ENCODE measurements around the gene SLX9. TPM values are rescaled to one million over a fixed set of nuclear protein-coding genes. Genes with fewer than 3 reads are reported as not detected.

The SLX9 gene
- total RNA-seq, 1 experiment from 2014 or later, result 74.3 TPM

- no peak overlapping the region for H2BK20ac ChIP-seq (ENCODE audit: low read depth, low read length, poor library complexity, severe bottlenecking)
- no peak overlapping the region for H3K56ac ChIP-seq (ENCODE audit: insufficient read length, low read depth, low read length)
- no peaks in the 10 kb centered on the region for H4K20me1 ChIP-seq (ENCODE audit: control insufficient read depth, insufficient read depth, insufficient read length)
- no peaks in the 10 kb centered on the region; the same call in 1 of the 2 replicates for H3K4me1 ChIP-seq (ENCODE audit: insufficient read depth, low read length)
- no CpG with 5 or more reads among the region's 8 CpGs for WGBS (ENCODE audit: extremely low coverage, insufficient read length, low lambda C conversion rate)
- H3K23ac ChIP-seq (ENCODE audit: insufficient read length, low read depth, low read length), result no peak overlapping the region
- H3T11ph ChIP-seq (ENCODE audit: low read length), result no peak overlapping the region
- H3K23me2 ChIP-seq (ENCODE audit: insufficient read length, low read depth, low read length, poor library complexity, severe bottlenecking), result no peaks in the 10 kb centered on the region
- no peak overlapping the region for H3K9ac ChIP-seq (ENCODE audit: extremely low read depth, insufficient read length, low read length)
- H3K4me3 Mint-ChIP-seq, result no peak overlapping the region
- no peak overlapping the region for H4K91ac ChIP-seq (ENCODE audit: insufficient read length, low read depth, low read length)
- TF ChIP-seq CTCF (conservative IDR thresholded peaks at IDR 0.05), result no peak
- H2AFZ ChIP-seq (ENCODE audit: low read length), result no peak overlapping the region
- H2BK12ac ChIP-seq (ENCODE audit: insufficient read length, low read depth, low read length), result no peak overlapping the region
- H2BK5ac ChIP-seq (ENCODE audit: insufficient read length, low read length), result no peak overlapping the region
- no peak for DNase-seq
- H3K9me3 Mint-ChIP-seq, result peaks cover 17 to 20% of the 10 kb centered on the region in 2 experiments
- no peak overlapping the region for H2BK15ac ChIP-seq (ENCODE audit: low read depth, low read length)
- no peak overlapping the region for H3K27ac Mint-ChIP-seq
- H3K79me2 ChIP-seq (ENCODE audit: insufficient read depth, low read length), result no peaks in the 10 kb centered on the region
- H3K27me3 ChIP-seq (ENCODE audit: insufficient read depth, low read length), result no peaks in the 10 kb centered on the region; the same call in 1 of the 2 replicates
- H3K14ac ChIP-seq (ENCODE audit: insufficient read depth, low read length), result no peak overlapping the region
- H3K4me1 Mint-ChIP-seq, result peaks cover 11 to 15% of the 10 kb centered on the region in 2 experiments
- no peak overlapping the region for H3K4me2 ChIP-seq (ENCODE audit: insufficient read depth, insufficient read length, low read length)
- no peak overlapping the region for H2BK120ac ChIP-seq (ENCODE audit: low read depth, low read length, poor library complexity, severe bottlenecking)
- no peak overlapping the region for H4K8ac ChIP-seq (replicated peaks; ENCODE audit: insufficient read length, low read depth, low read length)
- no peak overlapping the region for H3K4ac ChIP-seq (ENCODE audit: low read depth, low read length)
- H3K27ac ChIP-seq (ENCODE audit: insufficient read length, low read depth, low read length), result no peak overlapping the region
- H3K36me3 Mint-ChIP-seq (ENCODE audit: insufficient read depth in 1 of 3, low read depth in 3 of 3), result peaks cover 1 to 11% (median 4%) of the 10 kb centered on the region in 3 experiments; a peak in 4 of 7 replicates
- no peak overlapping the region for H4K5ac ChIP-seq (ENCODE audit: insufficient read length, low read depth, low read length)
- no peak overlapping the region for H3K18ac ChIP-seq (ENCODE audit: insufficient read length, low read depth, low read length)
- no peak overlapping the region for H2AK5ac ChIP-seq (ENCODE audit: insufficient read length, low read length)
- no peaks in the 10 kb centered on the region for H3K9me3 ChIP-seq (ENCODE audit: control insufficient read depth, low read depth, low read length)
- H3K27me3 Mint-ChIP-seq (ENCODE audit: low read depth), result peaks cover 60% of the 10 kb centered on the region
- H3K79me1 ChIP-seq (ENCODE audit: insufficient read depth, low read depth, low read length, poor library complexity, severe bottlenecking), result no peaks in the 10 kb centered on the region
These were observed 82.5 kb downstream of the SLX9 start for GRCh38 chr21:45022348-45022675.
